Smooth muscle cell (in vitro differentiated cells): ENCODE measurements around the gene SUN5. TPM values are rescaled to one million over a fixed set of nuclear protein-coding genes. Genes with fewer than 3 reads are reported as not detected.

ENCODE experiments used
- DNase-seq: peaks from one replicate; lab custom pipeline; 2025; ENCODE audit not compliant: unreplicated experiment; lab: John Stamatoyannopoulos, UW
- H2AFZ ChIP-seq: fragments of 200-600 bp; sonication (generic); 2 replicates; pipeline ENCODE4 v1.6.0; 2016; ENCODE audit warnings: antibody characterized with exemption, low read depth, mild to moderate bottlenecking
- H3F3A ChIP-seq: fragments of 200-600 bp; sonication (generic); 2 replicates; pipeline ENCODE4 v1.6.0; 2017; ENCODE audit warnings: antibody characterized with exemption, low read depth
- H3K27ac ChIP-seq: fragments of 200-600 bp; sonication (generic); 2 replicates; pipeline ENCODE4 v1.5.1; 2016; ENCODE audit warnings: low read depth, mild to moderate bottlenecking
- H3K27me3 ChIP-seq: fragments of 200-600 bp; sonication (generic); 2 replicates; pipeline ENCODE4 v1.6.1; 2016; ENCODE audit warnings: low read depth, mild to moderate bottlenecking
- H3K36me3 ChIP-seq: fragments of 200-600 bp; sonication (generic); 2 replicates; pipeline ENCODE4 v1.5.1; 2016; ENCODE audit warnings: low read depth
- H3K4me1 ChIP-seq: fragments of 200-600 bp; sonication (generic); 2 replicates; pipeline ENCODE4 v1.5.1; 2016; ENCODE audit warnings: low read depth
- H3K4me2 ChIP-seq: fragments of 200-600 bp; sonication (generic); 2 replicates; pipeline ENCODE4 v1.6.0; 2016; ENCODE audit warnings: mild to moderate bottlenecking
- H3K4me3 ChIP-seq: fragments of 200-600 bp; sonication (generic); 2 replicates; pipeline ENCODE4 v1.5.1; 2016; ENCODE audit warnings: mild to moderate bottlenecking
- H3K79me2 ChIP-seq: fragments of 200-600 bp; sonication (generic); 2 replicates; pipeline ENCODE4 v1.6.0; 2016; ENCODE audit warnings: low read depth, mild to moderate bottlenecking
- H3K9ac ChIP-seq: fragments of 200-600 bp; sonication (generic); 2 replicates; pipeline ENCODE4 v1.6.0; 2016; ENCODE audit warnings: low read depth
- H3K9me3 ChIP-seq: fragments of 200-600 bp; sonication (generic); replicated peaks from 2 replicates; pipeline ENCODE4 v1.5.1; 2016; ENCODE audit warnings: low read depth
- H4K20me1 ChIP-seq: fragments of 200-600 bp; sonication (generic); 2 replicates; pipeline ENCODE4 v1.6.0; 2016; ENCODE audit warnings: low read depth
- CTCF ChIP-seq: fragments of 200-600 bp; sonication (generic); IDR thresholded peaks from 2 replicates; pipeline ENCODE4 v1.5.1; 2017; ENCODE audit warnings: borderline replicate concordance, mild to moderate bottlenecking, antibody characterized with exemption; ENCODE audit not compliant: insufficient read depth, poor library complexity, severe bottlenecking
- WGBS: methylation state at CpG from one replicate; pipeline ENCODE4 v1.1.7; 2016; ENCODE audit warnings: low lambda C conversion rate; 5-methylcytosine and 5-hydroxymethylcytosine counted together
- polyA plus RNA-seq: library from polyadenylated mRNA; unstranded; fragments of >200 nt; fragmentation: Nextera tagmentation; extraction: Ambion mirVana; gene quantifications from 2 replicates; pipeline ENCODE4 v1.2.1, GENCODE V29; 2016
- total RNA-seq: library from RNA; depleted of rRNA; stranded (reverse); fragments of >200 nt; gene quantifications from 2 replicates; pipeline ENCODE4 v1.2.3, GENCODE V29; 2014

SUN5 gene
- total and polyA plus RNA-seq, 2 experiments from 2014 or later, result not detected

DNA sequence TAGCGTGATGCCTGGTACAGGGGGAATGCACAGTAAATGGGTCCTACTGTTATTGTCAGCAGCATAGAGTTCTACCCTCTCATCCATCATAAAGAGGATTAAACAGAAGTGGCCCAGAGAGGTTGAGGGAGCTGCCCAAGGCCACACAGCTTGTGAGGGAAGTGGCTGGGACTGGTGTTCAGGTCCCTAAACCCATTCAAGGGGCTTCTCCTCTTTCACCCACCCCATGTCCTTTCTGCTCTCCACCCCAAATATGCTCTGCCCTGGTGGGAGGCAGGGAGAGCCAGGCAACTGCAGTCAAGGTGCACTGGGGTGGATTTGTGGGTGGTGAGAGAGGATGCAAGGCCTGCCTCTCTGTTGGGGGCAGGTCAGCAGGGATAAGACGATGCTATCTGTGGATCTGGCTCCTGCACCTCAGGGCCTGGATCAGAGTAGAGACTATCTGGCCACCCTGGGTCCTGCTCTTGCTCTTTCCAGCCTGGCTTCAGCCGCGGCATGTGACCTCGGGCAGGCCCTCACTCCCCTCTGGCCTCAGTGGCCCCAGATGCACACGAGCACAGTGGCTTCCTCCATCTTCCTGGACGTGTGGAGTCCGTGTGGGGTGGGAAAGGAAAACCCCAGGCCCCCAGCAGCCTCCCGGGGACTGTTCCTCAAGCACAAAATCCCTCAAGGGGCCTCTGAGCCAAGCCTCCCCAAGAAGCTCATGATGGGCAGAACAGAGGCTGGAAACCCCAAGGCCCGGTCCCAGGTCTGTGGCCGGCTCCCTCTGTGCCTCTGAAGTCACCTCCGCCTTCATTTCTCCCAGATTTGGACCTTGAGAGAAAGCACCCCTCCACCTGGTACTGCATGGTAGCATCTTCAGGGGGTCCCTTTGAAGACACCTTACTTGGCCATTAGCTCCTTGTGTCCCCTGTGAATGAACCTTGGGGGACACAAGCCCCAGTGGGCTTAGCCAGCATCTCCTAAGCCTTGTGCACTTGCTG, 23.8 kb upstream of the SUN5 start:
- Histone ChIP-seq H3K27me3 (peaks cover 38% of the 10 kb centered on the region), H3K9me3 (no peaks in the 10 kb centered on the region), H3K4me1 (no peaks in the 10 kb centered on the region), H3K4me2 (no peak overlapping the region), H3K36me3 (no peaks in the 10 kb centered on the region), H2AFZ (no peak overlapping the region), H3F3A (no peaks in the 10 kb centered on the region), H3K79me2 (no peaks in the 10 kb centered on the region), H3K4me3 (no peak overlapping the region), H3K9ac (no peak overlapping the region), H3K27ac (no peak overlapping the region), H4K20me1 (no peaks in the 10 kb centered on the region)
- WGBS, result 80% methylated on average over 12 of the region's 12 CpGs
- no peak for TF ChIP-seq CTCF
- no peak for DNase-seq

- Histone ChIP-seq H3K27me3 (peaks cover 40% of the 10 kb centered on the region), H3K4me3 (no peak overlapping the region), H3K9me3 (no peaks in the 10 kb centered on the region), H3K79me2 (no peaks in the 10 kb centered on the region), H3K4me2 (no peak overlapping the region), H3K4me1 (no peaks in the 10 kb centered on the region), H3K27ac (no peak overlapping the region), H3K36me3 (no peaks in the 10 kb centered on the region), H2AFZ (no peak overlapping the region), H4K20me1 (no peaks in the 10 kb centered on the region), H3K9ac (no peak overlapping the region), H3F3A (no peaks in the 10 kb centered on the region)
- no peak for TF ChIP-seq CTCF
- WGBS, result 89% methylated on average over 10 of the region's 10 CpGs
- DNase-seq, result no peak
Observed at GRCh38 chr20:33026779-33027759, 22.8 kb upstream of the SUN5 start.

- no peaks in the 10 kb centered on the region for H3F3A ChIP-seq
- H3K9ac ChIP-seq, result no peak overlapping the region
- no peaks in the 10 kb centered on the region for H3K4me1 ChIP-seq
- H3K36me3 ChIP-seq, result no peaks in the 10 kb centered on the region
- H3K9me3 ChIP-seq, result no peaks in the 10 kb centered on the region
- DNase-seq, result no peak
- H3K4me3 ChIP-seq, result no peak overlapping the region
- H3K79me2 ChIP-seq, result no peaks in the 10 kb centered on the region
- no peak overlapping the region for H2AFZ ChIP-seq
- no peak overlapping the region for H3K27ac ChIP-seq
- peaks cover 47% of the 10 kb centered on the region for H3K27me3 ChIP-seq
- no peak overlapping the region for H3K4me2 ChIP-seq
- H4K20me1 ChIP-seq, result no peaks in the 10 kb centered on the region
- no peak for TF ChIP-seq CTCF
- 85% methylated on average over 5 of the region's 5 CpGs for WGBS
Observed at GRCh38 chr20:33026072-33026778, 22.0 kb upstream of the SUN5 start.
